ENCODE data around the gene BCAS1. TPM values are rescaled to one million over a fixed set of nuclear protein-coding genes. Genes with fewer than 3 reads are reported as not detected.

Gene BCAS1
- total RNA-seq, 1 experiment from 2014 or later = 0.17 TPM

GRCh38 chr20:54110041-54110440 lies 39.6 kb upstream of the BCAS1 start (continued):
- TF ChIP-seq REST (IDR thresholded peaks at IDR 0.05; ENCODE audit: low read depth) (no peak), TCF7L2 (IDR thresholded peaks at IDR 0.05; ENCODE audit: borderline replicate concordance, extremely low read depth, insufficient read depth, insufficient read length) (no peak), POLR2AphosphoS5 (IDR thresholded peaks at IDR 0.05; ENCODE audit: low read depth, low read length) (no peak), POLR2A (IDR thresholded peaks at IDR 0.05; ENCODE audit: borderline replicate concordance, extremely low read depth, insufficient read depth, insufficient read length) (no peak), SIN3A (IDR thresholded peaks at IDR 0.05; ENCODE audit: low read depth) (no peak), SRF (IDR thresholded peaks at IDR 0.05; ENCODE audit: low read depth) (no peak), EZH2phosphoT487 (IDR thresholded peaks at IDR 0.05; ENCODE audit: borderline replicate concordance) (no peak), JUND (IDR thresholded peaks at IDR 0.05) (no peak), MAX (IDR thresholded peaks at IDR 0.05) (no peak), RAD21 (IDR thresholded peaks at IDR 0.05; ENCODE audit: low read depth) (no peak), CBX3 (IDR thresholded peaks at IDR 0.05; ENCODE audit: low read depth) (no peak)

GRCh38 chr20:54108817-54109216 lies 38.4 kb upstream of the BCAS1 start:
- H3K79me2 ChIP-seq (ENCODE audit: insufficient read depth, low read length) = no peaks in the 10 kb centered on the region
- no peaks in the 10 kb centered on the region; a peak in 1 of 4 replicates for H3K36me3 ChIP-seq (ENCODE audit: control insufficient read depth in 1 of 2, insufficient read depth in 2 of 2, low read length in 2 of 2)
- no peak for DNase-seq (ENCODE audit: low read depth, low spot score)
- no peak overlapping the region for H3K9ac ChIP-seq (ENCODE audit: low read length)
- CTCF ChIA-PET = interaction anchor here (1.4 kb wide), 1 partner anchor 91 kb away, joined by 4 read pairs; no protein-coding TSS in a partner anchor
- no peak overlapping the region for H2AFZ ChIP-seq (ENCODE audit: low read depth, low read length, poor library complexity, severe bottlenecking)
- no peaks in the 10 kb centered on the region for H4K20me1 ChIP-seq (ENCODE audit: insufficient read depth)
- ATAC-seq = no peak
- RAD21 ChIA-PET (ENCODE audit: low non-redundant PET in 1 of 2, low total read pairs in 2 of 2, uncharacterized antibody in 2 of 2, unreplicated experiment in 2 of 2) = no interaction called here
- H3K9me2 ChIP-seq (ENCODE audit: insufficient read depth) = no peaks in the 10 kb centered on the region
- BruUV-seq (replicated peaks) = no TSS peak
- TF ChIP-seq JUND (IDR thresholded peaks at IDR 0.05) (no peak), SP1 (IDR thresholded peaks at IDR 0.05; ENCODE audit: low read depth) (no peak)
- POLR2A ChIA-PET = interaction anchor here (1.5 kb wide), 1 partner anchor 14 kb away, joined by 5 read pairs; no protein-coding TSS in a partner anchor
- no peak overlapping the region for H3K27ac ChIP-seq (ENCODE audit: low read depth, low read length)
- no peak overlapping the region for H3K4me3 ChIP-seq (replicated peaks in 1 of 2; ENCODE audit: low read depth in 1 of 2, low read length in 2 of 2)
- no peak overlapping the region for H3K4me2 ChIP-seq (ENCODE audit: low read length)
- intact Hi-C loops (cut with micrococcal nuclease) = no loop called here
- no peaks in the 10 kb centered on the region; a peak in 1 of 4 replicates for H3K9me3 ChIP-seq (ENCODE audit: control insufficient read depth in 1 of 2, insufficient read depth in 1 of 2, low read depth in 1 of 2, low read length in 2 of 2)
- H3K4me1 ChIP-seq (ENCODE audit: control insufficient read depth in 1 of 2, insufficient read depth in 2 of 2, low read length in 2 of 2) = peaks cover 25 to 44% of the 10 kb centered on the region in 2 experiments
- no peaks in the 10 kb centered on the region for H3K27me3 ChIP-seq (ENCODE audit: insufficient read depth, low read length)
